GM18508 (cell line): Measurements from ENCODE around the gene ADGRL4.

Experiments used
- ATAC-seq: cut with Tn5 transposase; IDR thresholded peaks from one replicate; pipeline ENCODE4 v1.9.1; 2021; ENCODE audit warnings: moderate number of reproducible peaks; ENCODE audit not compliant: insufficient read depth, unreplicated experiment

Gene ADGRL4

DNA sequence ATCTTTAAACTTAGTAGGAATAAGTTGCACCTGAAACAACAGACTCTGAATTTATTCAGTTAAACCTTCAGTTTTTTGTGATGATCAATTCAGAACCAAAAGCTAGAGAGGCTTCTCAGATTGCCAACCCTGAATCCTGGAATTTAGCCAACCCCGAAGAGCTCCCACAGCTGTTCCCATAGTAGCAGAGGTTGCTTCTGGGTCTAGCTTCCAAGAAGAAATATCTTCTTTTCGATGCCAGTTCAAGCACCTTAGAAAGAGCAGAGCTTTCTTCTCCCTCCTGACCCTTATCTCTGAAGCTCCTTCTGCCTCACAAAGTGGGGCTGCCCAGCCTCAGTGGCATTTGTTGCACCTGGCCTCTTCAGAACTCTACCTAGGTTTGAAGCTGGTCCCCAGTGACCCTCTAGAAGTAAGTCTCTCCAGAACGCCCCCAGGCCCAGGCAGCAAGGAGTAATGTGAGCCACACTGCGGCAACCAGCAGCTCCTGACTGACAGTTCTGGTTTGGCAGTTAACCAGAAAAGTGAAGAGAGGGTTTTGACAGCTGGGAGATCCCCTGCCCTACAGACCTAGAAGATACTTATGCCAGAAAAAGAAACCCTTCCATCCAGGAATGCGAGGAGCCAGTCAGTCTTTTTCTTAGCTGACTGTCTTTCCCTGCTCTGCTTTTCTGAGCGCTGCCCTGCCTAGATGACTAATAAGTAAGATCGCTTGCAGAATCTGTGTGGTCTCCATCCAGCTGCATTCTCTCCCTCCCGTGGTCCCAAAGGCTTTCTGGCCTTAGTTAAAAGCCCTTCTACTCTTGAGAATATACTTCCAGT lies 165.9 kb downstream of the ADGRL4 start:
- no peak for ATAC-seq
